Right kidney (tissue), 1 donor: ENCODE measurements around the gene EML4.
"Not testable (repeated sequence)": the region's sequence is repeated elsewhere in the genome, so short reads cannot be mapped to it uniquely, and the experiment has no call there.

Experiments
- DNase-seq: peaks from one replicate; pipeline ENCODE4 v3.0.0-alpha.2; 2016

Gene EML4

DNA sequence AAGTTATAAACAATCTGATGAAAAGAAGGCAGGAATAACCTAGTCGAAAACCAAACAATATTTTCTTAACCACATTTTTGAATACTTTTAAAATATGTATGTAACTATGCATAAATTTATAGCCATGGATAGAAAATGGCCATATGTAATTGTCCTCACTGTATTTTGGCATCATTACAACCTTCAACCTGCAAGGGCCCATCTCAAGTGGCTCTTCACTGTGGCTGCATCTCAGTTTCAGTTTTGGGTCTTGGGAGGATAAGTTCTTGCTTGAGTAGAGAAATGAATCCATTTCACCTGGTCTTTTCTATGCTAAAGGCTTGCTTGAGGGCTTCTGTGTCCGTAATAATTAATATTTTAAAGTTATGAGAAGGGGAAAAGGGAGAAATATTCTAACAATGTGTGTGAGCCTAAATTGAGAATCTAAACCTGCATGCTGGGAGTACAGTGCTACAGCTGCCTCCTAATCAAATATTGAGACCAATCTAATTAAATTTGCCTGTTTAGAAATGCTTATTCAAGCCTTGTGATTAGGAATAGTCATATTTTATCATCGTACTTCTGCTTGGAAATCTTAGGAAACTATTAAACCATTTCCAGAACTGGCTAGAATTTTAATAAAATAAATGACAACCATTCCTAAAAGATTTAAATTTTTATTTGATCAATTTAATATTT is 92.5 kb downstream of the EML4 start:
- DNase-seq: no peak

DNA sequence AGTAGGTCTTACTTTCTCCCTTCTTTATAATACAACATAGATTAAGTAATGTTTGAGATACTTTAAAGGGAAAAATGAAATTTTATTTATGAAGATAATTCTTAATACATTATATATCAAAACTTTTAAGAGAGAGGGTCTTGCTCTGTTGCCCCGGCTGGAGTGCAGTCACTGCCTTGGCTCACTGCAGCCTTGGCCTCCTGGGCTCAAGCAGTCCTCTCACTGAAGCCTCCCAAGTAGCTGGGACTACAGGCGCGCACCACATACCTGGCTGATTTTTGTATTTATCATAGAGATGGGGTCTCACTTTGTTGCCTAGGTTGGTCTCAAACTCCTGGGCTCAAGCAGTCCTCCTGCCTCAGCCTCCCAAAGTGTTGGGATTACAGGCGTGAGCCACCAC is 97.1 kb downstream of the EML4 start:
- no peak for DNase-seq

GRCh38 chr2:42267530-42267929 is 98.4 kb downstream of the EML4 start:
- DNase-seq: no peak

DNA sequence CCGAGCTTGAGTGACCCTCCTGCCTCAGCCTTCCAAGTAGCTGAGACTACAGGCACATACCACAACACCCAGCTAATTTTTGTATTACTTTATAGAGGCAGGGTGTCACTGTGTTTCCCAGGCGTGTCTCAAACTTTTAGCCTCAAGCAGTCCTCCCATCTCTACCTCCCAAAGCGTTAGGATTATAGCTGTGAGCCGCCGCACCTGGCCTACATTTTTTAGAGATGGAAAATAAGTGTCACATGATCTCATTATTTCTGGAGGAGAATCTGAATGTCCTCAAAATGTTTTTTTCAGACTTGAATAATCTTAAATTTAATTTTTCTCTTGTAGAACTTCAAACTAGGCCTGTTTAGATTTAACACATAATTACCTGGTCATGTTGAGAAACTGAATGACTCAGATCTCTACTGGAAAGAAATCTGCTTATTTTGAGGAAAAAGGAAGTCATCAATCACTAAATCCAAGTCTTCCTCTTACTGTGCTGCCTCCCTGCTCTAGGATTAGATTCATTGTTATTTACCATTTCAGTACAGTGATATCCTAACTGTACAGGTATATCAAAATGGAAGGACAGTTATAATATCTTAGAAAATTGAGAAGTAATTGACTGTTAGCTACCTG is 99.5 kb downstream of the EML4 start:
- no peak for DNase-seq

DNA sequence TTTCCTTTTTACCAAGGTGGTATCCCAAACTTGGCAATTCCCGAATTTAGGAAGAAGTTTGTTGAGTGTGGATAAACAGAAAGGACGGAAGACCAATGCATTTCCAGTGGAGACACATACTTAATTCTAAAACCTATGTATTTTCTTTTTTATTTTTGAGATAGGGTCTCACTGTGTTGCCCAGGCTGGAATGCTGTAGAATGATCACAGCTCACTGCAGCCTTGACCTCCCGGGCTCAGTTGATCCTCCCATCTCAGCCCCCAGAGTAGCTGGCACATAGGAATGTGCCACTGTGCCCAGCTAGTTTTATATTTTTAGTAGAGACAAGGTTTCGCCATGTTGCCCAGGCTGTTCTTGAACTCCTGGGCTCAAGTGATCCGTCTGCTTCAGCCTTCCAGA is 101.6 kb downstream of the EML4 start:
- no peak for DNase-seq

GRCh38 chr2:42271246-42271645 is 102.1 kb downstream of the EML4 start:
- DNase-seq: not testable (repeated sequence)

DNA sequence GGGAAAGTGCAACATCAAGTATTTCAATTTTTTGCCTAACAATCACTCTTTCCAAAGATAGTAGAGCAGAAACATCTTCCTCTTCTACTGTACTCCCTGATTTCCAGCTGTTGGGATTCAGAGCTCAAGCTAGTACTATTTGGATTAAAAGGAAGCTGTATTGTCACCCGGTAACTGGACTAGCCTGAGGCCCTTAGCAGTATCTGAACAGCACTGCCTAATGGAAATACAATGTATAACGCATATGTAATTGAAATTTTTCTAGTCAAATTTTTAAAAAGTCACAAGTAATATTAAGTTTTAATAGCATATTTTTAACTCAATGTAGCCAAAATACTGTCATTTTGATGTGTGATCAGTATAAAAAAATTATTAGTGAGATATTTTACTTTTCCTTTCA is 105.7 kb downstream of the EML4 start:
- no peak for DNase-seq

GRCh38 chr2:42281416-42282081 is 112.4 kb downstream of the EML4 start:
- peak; percentile 23 for DNase-seq

- DNase-seq: no peak
Measured at GRCh38 chr2:42284019-42284418, 114.9 kb downstream of the EML4 start.

DNA sequence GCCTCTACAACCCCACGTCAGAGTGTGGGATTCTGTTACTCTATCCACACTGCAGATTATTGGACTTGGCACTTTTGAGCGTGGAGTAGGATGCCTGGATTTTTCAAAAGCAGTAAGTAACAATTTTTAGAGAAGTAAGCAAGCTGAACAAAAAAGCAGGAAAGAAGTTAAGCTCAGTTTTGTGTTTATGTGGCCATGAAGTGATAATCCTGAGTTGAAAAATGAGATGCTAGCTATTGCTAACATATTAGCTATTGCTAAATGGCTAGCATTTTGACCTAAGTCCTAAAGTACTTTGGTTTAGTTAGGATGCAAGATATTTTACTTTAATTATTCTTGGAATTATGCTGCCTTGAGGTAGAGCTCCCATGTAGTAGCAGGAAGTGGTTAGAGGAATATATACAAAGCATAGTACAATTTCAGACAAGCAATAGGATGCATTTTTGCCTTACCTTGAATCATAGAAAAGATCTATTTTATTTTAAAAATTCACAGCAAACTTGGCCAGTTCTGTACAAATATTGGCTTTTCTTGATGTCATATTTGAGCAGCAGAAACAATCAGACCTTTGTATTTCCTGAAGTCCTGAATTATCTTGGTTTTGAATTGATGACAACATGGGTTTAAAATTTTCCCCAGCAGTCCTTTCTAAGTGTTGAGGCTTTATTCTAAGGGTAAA is 117.3 kb downstream of the EML4 start:
- no peak for DNase-seq

GRCh38 chr2:42288811-42289210 is 119.7 kb downstream of the EML4 start:
- DNase-seq: no peak

GRCh38 chr2:42289222-42289621 is 120.1 kb downstream of the EML4 start:
- DNase-seq: no peak

DNA sequence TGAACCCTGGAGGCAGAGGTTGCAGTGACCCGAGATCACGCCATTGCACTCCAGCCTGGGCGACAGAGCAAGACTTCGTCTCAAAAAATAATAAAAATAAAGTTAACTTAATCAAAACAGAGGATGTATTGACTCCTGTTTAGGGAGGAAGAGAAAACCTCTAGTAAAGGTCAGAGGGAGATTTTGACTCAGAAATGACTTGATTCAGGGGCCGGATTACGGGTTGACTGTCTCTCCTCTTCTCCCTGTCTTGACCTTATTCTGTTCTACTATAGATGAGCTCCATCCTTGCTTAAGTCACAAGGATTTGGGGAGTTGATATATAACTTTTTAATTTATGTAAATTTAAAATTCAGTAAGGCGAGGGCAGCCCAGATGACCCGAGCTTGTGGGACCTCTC is 120.9 kb downstream of the EML4 start:
- no peak for DNase-seq

DNA sequence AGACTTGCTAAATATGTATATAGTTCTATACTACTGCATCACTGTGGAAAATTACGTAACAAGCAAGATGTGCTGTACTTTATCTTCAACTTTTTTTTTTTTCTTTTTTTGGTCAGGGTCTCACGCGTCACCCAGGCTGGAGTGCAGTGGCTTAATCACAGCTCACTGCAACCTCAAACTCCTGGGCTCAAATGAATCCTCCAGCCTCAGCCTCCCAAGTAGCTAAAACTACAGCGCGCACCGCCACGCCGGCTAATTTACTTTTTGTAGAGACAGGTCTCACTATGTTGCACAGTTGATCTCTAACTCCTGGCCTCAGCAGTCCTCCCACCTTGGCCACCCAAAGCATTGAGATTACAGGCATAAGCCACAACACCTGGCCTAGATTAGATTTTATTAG is 123.9 kb downstream of the EML4 start:
- no peak for DNase-seq

GRCh38 chr2:42296226-42296625 is 127.1 kb downstream of the EML4 start:
- DNase-seq: no peak

GRCh38 chr2:42297322-42297936 is 128.3 kb downstream of the EML4 start:
- DNase-seq: no peak

DNA sequence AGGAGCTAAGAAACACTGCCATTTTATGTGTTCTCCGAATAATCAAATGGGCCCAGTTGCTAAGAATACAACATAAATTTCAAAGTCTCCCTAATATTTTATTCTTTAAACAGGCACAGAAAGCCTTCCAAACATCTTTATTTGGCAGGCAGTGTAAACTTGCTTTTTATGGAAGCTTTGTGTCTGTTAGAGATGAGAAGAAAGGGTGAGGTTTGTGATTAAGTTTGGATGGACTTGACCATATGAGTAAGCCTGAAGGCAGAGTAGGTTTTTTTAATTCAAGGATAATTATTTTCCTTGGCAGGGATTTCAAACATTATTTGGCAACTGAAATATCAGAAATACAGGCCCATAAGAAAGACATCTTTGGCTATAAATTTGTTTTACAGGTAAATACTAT is 129.0 kb downstream of the EML4 start:
- DNase-seq: no peak

DNA sequence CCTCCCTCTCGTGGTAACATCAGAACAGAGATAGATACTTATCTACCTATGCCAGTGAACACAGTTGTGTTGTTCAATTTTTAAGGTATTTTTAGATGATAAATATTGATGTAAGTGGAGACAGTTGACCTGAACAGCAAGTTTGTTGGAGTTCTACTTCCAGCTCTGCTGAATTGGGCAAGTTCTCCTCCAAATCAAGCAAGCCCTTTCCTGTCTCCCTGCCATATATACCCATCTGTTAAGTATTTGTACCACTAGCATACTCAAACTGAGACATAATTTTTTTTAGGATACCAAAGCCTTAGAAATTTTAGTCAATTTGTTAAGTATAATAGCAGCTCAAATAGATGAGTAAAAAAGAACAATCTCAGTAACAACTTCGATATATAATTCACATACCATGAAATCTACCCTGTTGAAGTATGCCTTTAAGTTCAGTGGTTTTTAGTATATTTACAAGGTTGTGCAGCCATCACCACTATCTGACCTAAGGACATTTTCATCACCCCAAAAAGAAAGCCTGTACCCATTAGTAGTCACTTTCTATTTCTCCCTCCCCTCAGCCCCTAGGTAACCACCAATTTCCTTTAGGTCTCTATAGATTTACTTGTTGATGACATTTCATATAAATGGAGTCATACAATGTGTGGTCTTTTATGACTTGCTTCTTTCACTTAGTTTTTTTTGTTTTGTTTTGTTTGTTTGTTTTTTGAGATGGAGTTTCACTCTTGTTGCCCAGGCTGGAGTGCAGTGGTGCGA is 130.0 kb downstream of the EML4 start:
- DNase-seq: no peak

DNA sequence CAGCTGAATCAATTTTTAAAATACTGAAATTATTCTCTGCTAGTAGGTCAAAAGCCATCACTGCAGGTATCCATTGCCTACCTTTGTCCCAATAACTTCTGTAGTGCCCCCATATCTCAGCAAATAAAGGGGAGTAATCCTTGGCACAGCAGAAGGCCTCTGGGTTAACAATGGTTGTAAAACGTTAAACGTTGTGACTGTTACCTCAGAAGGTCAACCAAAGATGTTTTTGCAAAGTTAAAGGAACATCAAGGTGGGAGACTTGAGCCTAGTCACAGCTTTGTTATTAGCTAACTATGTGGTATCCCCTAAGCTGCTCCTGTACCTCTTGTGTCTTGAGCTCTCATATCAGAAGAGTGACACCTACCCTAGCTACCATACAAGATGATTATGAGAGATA is 131.4 kb downstream of the EML4 start:
- DNase-seq: no peak

GRCh38 chr2:42303252-42303651 is 134.1 kb downstream of the EML4 start:
- DNase-seq: no peak

DNA sequence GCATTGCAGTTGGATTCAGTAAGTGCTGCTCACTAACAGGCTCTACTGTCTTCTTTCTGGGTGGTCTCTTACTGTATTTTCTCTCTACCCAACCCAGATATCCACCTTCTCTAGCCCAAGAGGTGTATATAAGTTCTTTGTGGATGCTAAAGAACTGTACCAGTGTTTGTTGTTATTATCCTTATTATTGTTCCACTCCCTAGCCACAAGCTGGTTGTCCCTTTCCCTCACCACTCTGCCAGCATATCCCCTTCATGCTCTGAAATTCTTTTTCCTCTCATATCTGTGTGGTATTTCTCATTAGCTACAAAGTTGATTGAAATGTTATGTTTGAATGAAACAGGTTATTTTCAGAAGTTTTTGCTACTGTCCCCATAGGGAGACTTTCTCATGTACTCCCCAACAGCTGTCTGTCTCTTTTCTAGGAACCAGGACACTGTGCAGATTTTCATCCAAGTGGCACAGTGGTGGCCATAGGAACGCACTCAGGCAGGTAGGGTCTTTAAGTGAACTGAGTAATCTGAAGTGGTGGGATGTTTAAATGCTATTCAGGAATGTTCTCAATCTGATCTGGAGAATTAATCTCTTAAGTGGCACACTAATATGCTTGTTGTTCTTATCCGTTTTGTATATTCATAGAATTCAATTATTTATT is 135.0 kb downstream of the EML4 start:
- no peak for DNase-seq

GRCh38 chr2:42307180-42307579 is 138.0 kb downstream of the EML4 start:
- DNase-seq: no peak
